ENCODE results near the gene PREX1.

The PREX1 gene

GRCh38 chr20:48750941-48751635, 76.7 kb downstream of the PREX1 start:
- Histone ChIP-seq H3K36me3 (replicated peaks) (no peaks in the 10 kb centered on the region), H3K27ac (no peak overlapping the region), H3K27me3 (replicated peaks) (no peaks in the 10 kb centered on the region), H3K4me3 (ENCODE audit: low read depth, low read length) (no peak overlapping the region)
- TF ChIP-seq, protein P1, sequence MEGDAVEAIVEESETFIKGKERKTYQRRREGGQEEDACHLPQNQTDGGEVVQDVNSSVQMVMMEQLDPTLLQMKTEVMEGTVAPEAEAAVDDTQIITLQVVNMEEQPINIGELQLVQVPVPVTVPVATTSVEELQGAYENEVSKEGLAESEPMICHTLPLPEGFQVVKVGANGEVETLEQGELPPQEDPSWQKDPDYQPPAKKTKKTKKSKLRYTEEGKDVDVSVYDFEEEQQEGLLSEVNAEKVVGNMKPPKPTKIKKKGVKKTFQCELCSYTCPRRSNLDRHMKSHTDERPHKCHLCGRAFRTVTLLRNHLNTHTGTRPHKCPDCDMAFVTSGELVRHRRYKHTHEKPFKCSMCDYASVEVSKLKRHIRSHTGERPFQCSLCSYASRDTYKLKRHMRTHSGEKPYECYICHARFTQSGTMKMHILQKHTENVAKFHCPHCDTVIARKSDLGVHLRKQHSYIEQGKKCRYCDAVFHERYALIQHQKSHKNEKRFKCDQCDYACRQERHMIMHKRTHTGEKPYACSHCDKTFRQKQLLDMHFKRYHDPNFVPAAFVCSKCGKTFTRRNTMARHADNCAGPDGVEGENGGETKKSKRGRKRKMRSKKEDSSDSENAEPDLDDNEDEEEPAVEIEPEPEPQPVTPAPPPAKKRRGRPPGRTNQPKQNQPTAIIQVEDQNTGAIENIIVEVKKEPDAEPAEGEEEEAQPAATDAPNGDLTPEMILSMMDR (IDR thresholded peaks at IDR 0.05; ENCODE audit: low read depth, low read length, missing control alignments): no peak
- in situ Hi-C loops (cut with HindIII; ENCODE audit: low pct_ligation_motif_present, low sequenced_read_pairs): no loop called here
- DNase-seq: no peak

- in situ Hi-C loops (cut with HindIII; ENCODE audit: low pct_ligation_motif_present, low sequenced_read_pairs): no loop called here
- DNase-seq: no peak
- Histone ChIP-seq H3K27ac (no peak overlapping the region), H3K36me3 (replicated peaks) (no peaks in the 10 kb centered on the region), H3K27me3 (replicated peaks) (no peaks in the 10 kb centered on the region), H3K4me3 (ENCODE audit: low read depth, low read length) (no peak overlapping the region)
- TF ChIP-seq, protein P1 (IDR thresholded peaks at IDR 0.05; ENCODE audit: low read depth, low read length, missing control alignments): no peak
Measured at GRCh38 chr20:48750376-48750775, 77.4 kb downstream of the PREX1 start.

DNA sequence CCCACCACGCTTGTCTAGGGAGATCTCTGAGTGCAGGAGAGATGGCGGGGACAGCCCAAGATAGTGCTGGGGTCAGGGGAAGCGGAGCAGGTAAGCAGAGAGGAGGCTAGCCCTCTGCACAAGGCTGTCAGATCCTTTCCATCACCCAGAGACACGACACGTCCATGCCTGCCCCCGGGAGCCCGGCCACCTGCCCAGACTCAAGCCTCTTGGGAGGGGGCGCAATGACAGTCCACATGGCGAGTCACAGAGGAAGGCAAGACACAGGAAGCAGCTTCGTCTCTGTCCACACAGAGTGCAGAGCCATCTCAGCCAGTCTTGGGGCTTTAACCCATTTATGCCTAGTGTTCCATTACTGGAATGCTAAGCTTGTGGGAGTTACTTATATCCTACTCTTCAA, 78.4 kb downstream of the PREX1 start:
- Histone ChIP-seq H3K27me3 (replicated peaks) (no peaks in the 10 kb centered on the region), H3K27ac (no peak overlapping the region), H3K36me3 (replicated peaks) (no peaks in the 10 kb centered on the region), H3K4me3 (ENCODE audit: low read depth, low read length) (no peak overlapping the region)
- TF ChIP-seq, protein P1 (IDR thresholded peaks at IDR 0.05; ENCODE audit: low read depth, low read length, missing control alignments): no peak
- in situ Hi-C loops (cut with HindIII; ENCODE audit: low pct_ligation_motif_present, low sequenced_read_pairs): no loop called here
- DNase-seq: no peak

DNA sequence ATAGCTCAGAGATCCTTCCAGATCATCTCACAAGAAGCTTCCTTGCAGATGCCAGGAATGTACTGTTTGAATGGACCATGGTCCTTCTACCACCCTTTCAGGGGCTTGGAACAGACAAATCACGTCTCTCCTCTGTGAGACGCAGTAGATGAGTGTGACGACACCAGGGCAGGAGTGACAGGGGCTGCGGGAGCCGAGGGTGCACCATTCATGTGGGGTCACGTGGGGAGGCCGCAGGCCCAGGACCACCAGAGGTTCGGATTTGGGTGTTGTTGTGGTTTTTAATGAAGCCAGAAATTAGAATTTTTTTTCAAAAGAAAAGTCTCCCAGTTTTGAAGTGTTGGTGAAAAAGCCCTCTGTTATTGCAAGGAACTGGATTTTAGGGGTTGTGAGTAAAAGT, 79.2 kb downstream of the PREX1 start:
- H3K4me3 ChIP-seq (ENCODE audit: low read depth, low read length): no peak overlapping the region
- in situ Hi-C loops (cut with HindIII; ENCODE audit: low pct_ligation_motif_present, low sequenced_read_pairs): no loop called here
- H3K27me3 ChIP-seq (replicated peaks): no peaks in the 10 kb centered on the region
- TF ChIP-seq, protein P1 (IDR thresholded peaks at IDR 0.05; ENCODE audit: low read depth, low read length, missing control alignments): no peak
- no peak for DNase-seq
- no peak overlapping the region for H3K27ac ChIP-seq
- H3K36me3 ChIP-seq (replicated peaks): peaks cover 3% of the 10 kb centered on the region

DNA sequence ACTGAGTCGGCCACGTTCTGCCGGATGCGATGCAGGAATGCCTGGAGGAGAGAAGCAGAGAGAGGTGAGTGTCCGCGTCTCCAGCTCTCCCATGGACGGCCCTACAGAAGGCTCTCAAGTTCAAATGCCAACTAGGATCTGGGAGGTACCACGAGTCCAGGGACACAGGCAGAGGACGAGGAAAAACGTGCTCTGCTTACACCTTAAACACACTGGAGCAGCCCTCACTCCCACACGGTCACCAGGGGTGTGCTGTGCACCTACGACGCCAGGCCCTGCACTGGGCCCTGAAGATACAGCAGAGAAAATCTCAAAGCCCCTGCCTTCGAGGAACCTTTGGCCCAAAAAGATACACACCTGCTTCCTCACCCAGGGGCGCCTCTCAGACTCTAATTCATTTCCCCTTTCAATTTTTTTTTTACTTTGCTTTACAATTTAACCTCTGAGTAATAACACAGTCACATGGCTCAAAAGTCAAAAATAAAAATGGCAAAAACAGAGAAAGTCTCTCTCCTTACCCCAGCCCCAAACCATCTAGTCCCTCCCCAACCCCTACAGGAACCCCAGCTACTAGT, 79.9 kb downstream of the PREX1 start:
- in situ Hi-C loops (cut with HindIII; ENCODE audit: low pct_ligation_motif_present, low sequenced_read_pairs): no loop called here
- no peak overlapping the region for H3K4me3 ChIP-seq (ENCODE audit: low read depth, low read length)
- no peaks in the 10 kb centered on the region for H3K27me3 ChIP-seq (replicated peaks)
- H3K36me3 ChIP-seq (replicated peaks): peaks cover 5% of the 10 kb centered on the region
- no peak for DNase-seq
- TF ChIP-seq, protein P1 (IDR thresholded peaks at IDR 0.05; ENCODE audit: low read depth, low read length, missing control alignments): no peak
- H3K27ac ChIP-seq: no peak overlapping the region

DNA sequence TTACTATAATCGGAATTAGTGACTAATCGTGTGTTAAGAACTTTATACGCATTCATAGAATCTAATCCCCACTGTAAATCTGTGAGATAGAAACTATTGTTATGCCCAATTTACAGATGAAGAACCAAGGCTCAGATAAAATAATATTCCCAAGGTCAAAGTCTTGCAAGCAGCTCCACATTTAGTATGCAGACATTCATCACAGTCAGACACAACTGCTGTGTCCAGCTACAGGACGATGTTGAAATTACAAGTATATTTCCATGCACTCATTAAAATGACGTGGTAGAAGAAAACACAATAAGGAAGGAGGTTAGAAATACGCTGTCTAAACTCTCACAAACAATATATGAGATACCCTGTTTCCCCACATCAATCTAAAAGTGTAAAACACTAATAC, 82.5 kb downstream of the PREX1 start:
- no peak for DNase-seq

More for the DNA sequence above, 82.5 kb downstream of the PREX1 start:
- Histone ChIP-seq H3K27me3 (replicated peaks) (no peaks in the 10 kb centered on the region), H3K27ac (no peak overlapping the region), H3K36me3 (replicated peaks) (peaks cover 10% of the 10 kb centered on the region), H3K4me3 (ENCODE audit: low read depth, low read length) (no peak overlapping the region)
- TF ChIP-seq, protein P1 (IDR thresholded peaks at IDR 0.05; ENCODE audit: low read depth, low read length, missing control alignments): no peak
- in situ Hi-C loops (cut with HindIII; ENCODE audit: low pct_ligation_motif_present, low sequenced_read_pairs): no loop called here
